ENCODE measurements around the gene KLK8. TPM values are rescaled to one million over a fixed set of nuclear protein-coding genes. Genes with fewer than 3 reads are reported as not detected.

Gene KLK8
- total RNA-seq, 1 experiment from 2014 or later, result 128 TPM

- Histone ChIP-seq H3K36me3 (ENCODE audit: low read depth) (peaks cover 49% of the 10 kb centered on the region), H3F3A (ENCODE audit: insufficient read depth, low read depth) (peaks cover 62% of the 10 kb centered on the region), H3K9me2 (ENCODE audit: insufficient read depth) (no peaks in the 10 kb centered on the region), H3K4me1 (replicated peaks; ENCODE audit: insufficient read depth) (peaks cover 24% of the 10 kb centered on the region), H3K4me3 (no peak overlapping the region), H4K20me1 (ENCODE audit: insufficient read depth) (peaks cover 4% of the 10 kb centered on the region; the same call in 1 of the 2 replicates), H3K4me2 (no peak overlapping the region), H3K27me3 (ENCODE audit: insufficient read depth, low read depth) (no peaks in the 10 kb centered on the region), H3K9me3 (ENCODE audit: insufficient read depth, low read depth) (no peaks in the 10 kb centered on the region), H3K27ac (no peak overlapping the region), H2AFZ (no peak overlapping the region), H3K79me2 (ENCODE audit: low read depth) (peaks cover 47% of the 10 kb centered on the region)
- intact Hi-C loops (cut with micrococcal nuclease; ENCODE audit: unreplicated experiment), result no loop called here
- no TSS peak for BruUV-seq (replicated peaks)
- ChIA-PET CTCF (no interaction called here), POLR2A (ENCODE audit: unreplicated experiment) (no interaction called here)
- TF ChIP-seq CTCF (conservative IDR thresholded peaks at IDR 0.05), result no peak
- no peak for TF ChIP-seq EZH2 (IDR thresholded peaks at IDR 0.05; ENCODE audit: low read depth)
- DNase-seq, result no peak
Observed at GRCh38 chr19:50963381-50963780, 38.0 kb downstream of the KLK8 start.

GRCh38 chr19:50962245-50962644, 39.2 kb downstream of the KLK8 start:
- TF ChIP-seq CTCF (conservative IDR thresholded peaks at IDR 0.05), result no peak
- TF ChIP-seq EZH2 (IDR thresholded peaks at IDR 0.05; ENCODE audit: low read depth), result no peak
- no peak for DNase-seq
- peaks cover 37% of the 10 kb centered on the region for H3K79me2 ChIP-seq (ENCODE audit: low read depth)
- intact Hi-C loops (cut with micrococcal nuclease; ENCODE audit: unreplicated experiment), result no loop called here
- no peak overlapping the region for H2AFZ ChIP-seq
- H3F3A ChIP-seq (ENCODE audit: insufficient read depth, low read depth), result peaks cover 68% of the 10 kb centered on the region
- H3K9me2 ChIP-seq (ENCODE audit: insufficient read depth), result no peaks in the 10 kb centered on the region
- CTCF ChIA-PET, result no interaction called here
- no peaks in the 10 kb centered on the region for H3K27me3 ChIP-seq (ENCODE audit: insufficient read depth, low read depth)
- no peak overlapping the region for H3K4me3 ChIP-seq
- no peak overlapping the region for H3K27ac ChIP-seq
- no peak overlapping the region for H3K4me2 ChIP-seq
- POLR2A ChIA-PET (ENCODE audit: unreplicated experiment), result no interaction called here
- no peaks in the 10 kb centered on the region for H3K9me3 ChIP-seq (ENCODE audit: insufficient read depth, low read depth)
- peaks cover 49% of the 10 kb centered on the region for H3K36me3 ChIP-seq (ENCODE audit: low read depth)
- H4K20me1 ChIP-seq (ENCODE audit: insufficient read depth), result peaks cover 4% of the 10 kb centered on the region; the same call in 1 of the 2 replicates
- no TSS peak for BruUV-seq (replicated peaks)
- peaks cover 22% of the 10 kb centered on the region for H3K4me1 ChIP-seq (replicated peaks; ENCODE audit: insufficient read depth)

- Histone ChIP-seq H2AFZ (no peak overlapping the region), H3K27ac (no peak overlapping the region), H3K27me3 (ENCODE audit: insufficient read depth, low read depth) (no peaks in the 10 kb centered on the region), H3K9me3 (ENCODE audit: insufficient read depth, low read depth) (no peaks in the 10 kb centered on the region), H4K20me1 (ENCODE audit: insufficient read depth) (peaks cover 4% of the 10 kb centered on the region; the same call in 1 of the 2 replicates), H3K36me3 (ENCODE audit: low read depth) (peaks cover 36% of the 10 kb centered on the region), H3K9me2 (ENCODE audit: insufficient read depth) (no peaks in the 10 kb centered on the region), H3K79me2 (ENCODE audit: low read depth) (peaks cover 14% of the 10 kb centered on the region), H3K4me3 (no peak overlapping the region), H3K4me1 (replicated peaks; ENCODE audit: insufficient read depth) (no peaks in the 10 kb centered on the region), H3K4me2 (no peak overlapping the region), H3F3A (ENCODE audit: insufficient read depth, low read depth) (peaks cover 76% of the 10 kb centered on the region)
- no peak for TF ChIP-seq CTCF (conservative IDR thresholded peaks at IDR 0.05)
- TF ChIP-seq EZH2 (IDR thresholded peaks at IDR 0.05; ENCODE audit: low read depth), result no peak
- BruUV-seq (replicated peaks), result no TSS peak
- CTCF ChIA-PET, result no interaction called here
- POLR2A ChIA-PET (ENCODE audit: unreplicated experiment), result no interaction called here
- intact Hi-C loops (cut with micrococcal nuclease; ENCODE audit: unreplicated experiment), result no loop called here
- no peak for DNase-seq
Observed at GRCh38 chr19:50959731-50960500, 41.5 kb downstream of the KLK8 start.
